K562 (cell line): ENCODE results near the gene NUP210. TPM values are rescaled to one million over a fixed set of nuclear protein-coding genes. Genes with fewer than 3 reads are reported as not detected.

Source experiments
- ATAC-seq: fragments of 200-7000 bp; cut with Tn5 transposase; 3 replicates; pipeline ENCODE4 v1.9.1; 2020; ENCODE audit warnings: moderate library complexity
- BruUV-seq: library from RNA; stranded (reverse); fragments of 400-500 nt; replicated peaks from 2 replicates; lab custom pipeline; 2021; lab: Mats Ljungman, UMichigan
- CTCF ChIA-PET: fragments of 300-600 bp; formaldehyde crosslinking; extraction: SDS; loops from one replicate; lab custom pipeline; 2021; ENCODE audit warnings: low intra/inter-chr PET ratio; lab: Yijun Ruan, JAX
- POLR2A ChIA-PET: fragments of 300-600, 350-650 bp; sonication (Branson Sonifier 250); formaldehyde crosslinking; extraction: SDS; loops from one replicate; lab custom pipeline; 2021; ENCODE audit warnings: antibody characterized with exemption, inconsistent platforms; lab: Yijun Ruan, JAX
- DNase-seq, 4 experiments: peaks; one replicate each; pipeline versions ENCODE4 v3.0.0 to v3.0.0-alpha.2; 2011 to 2018; ENCODE audit warnings: low spot score in 3 of 4, mixed read lengths in 3 of 4; ENCODE audit errors: extremely low read depth in 1 of 4
- FAIRE-seq: peaks from 2 replicates; lab custom pipeline; 2011; peaks lifted over from hg19 to GRCh38; lab: Jason Lieb, UNC
- H2AFZ ChIP-seq: 2 replicates; pipeline ENCODE4 v1.6.0; 2011; ENCODE audit warnings: low read depth, low read length, control low read depth, inconsistent platforms
- H3K27ac ChIP-seq: fragments of 200-600 bp; 3 replicates; pipeline ENCODE4 v1.8.0; 2011; ENCODE audit warnings: low read depth, mild to moderate bottlenecking, control low read depth, inconsistent platforms, low read length, moderate library complexity, mixed read lengths; ENCODE audit errors: extremely low read depth
- H3K27me3 ChIP-seq, 2 experiments: fragments of 300-600 bp in 1 of 2; 2 replicates in 1 of 2; 3 replicates in 1 of 2; pipeline versions ENCODE4 v1.6.0 to v1.8.0; 2011; ENCODE audit warnings: inconsistent platforms in 2 of 2, low read length in 2 of 2, mild to moderate bottlenecking in 1 of 2, mixed read lengths in 1 of 2, moderate library complexity in 1 of 2; ENCODE audit not compliant: control insufficient read depth in 2 of 2, insufficient read depth in 2 of 2
- H3K36me3 ChIP-seq: fragments of 300-600 bp; 3 replicates; pipeline ENCODE4 v1.8.0; 2011; ENCODE audit warnings: mild to moderate bottlenecking, low read length, inconsistent platforms; ENCODE audit not compliant: control insufficient read depth, insufficient read depth
- H3K4me1 ChIP-seq, 2 experiments: fragments of 200-600 bp in 1 of 2; replicated peaks in 1 of 2; 2 replicates in 1 of 2; 3 replicates in 1 of 2; pipeline versions ENCODE4 v1.5.1 to v1.8.0; 2011; ENCODE audit warnings: inconsistent platforms in 2 of 2, low read length in 2 of 2, mild to moderate bottlenecking in 1 of 2, mixed read lengths in 1 of 2, moderate library complexity in 1 of 2; ENCODE audit not compliant: control insufficient read depth in 2 of 2, insufficient read depth in 2 of 2
- H3K4me2 ChIP-seq: 2 replicates; pipeline ENCODE4 v1.6.1; 2011; ENCODE audit warnings: low read length, control low read depth, inconsistent platforms, mixed read lengths; ENCODE audit not compliant: insufficient read depth
- H3K4me3 ChIP-seq: fragments of 200-600 bp; sonication (generic), shearing (Covaris generic); 2 replicates; pipeline ENCODE4 v1.5.1; 2016; ENCODE audit warnings: control low read depth, inconsistent platforms
- H3K79me2 ChIP-seq: fragments of 200-600 bp; 3 replicates; pipeline ENCODE4 v1.8.0; 2011; ENCODE audit warnings: low read length, inconsistent platforms; ENCODE audit not compliant: control insufficient read depth, insufficient read depth
- H3K9ac ChIP-seq, 2 experiments: 2 replicates each; pipeline versions ENCODE4 v1.6.0 to v1.6.1; 2011; ENCODE audit warnings: low read depth in 2 of 2, low read length in 2 of 2, control low read depth in 1 of 2, inconsistent platforms in 1 of 2, mild to moderate bottlenecking in 1 of 2, mixed read lengths in 1 of 2; ENCODE audit not compliant: insufficient read depth in 1 of 2
- H3K9me1 ChIP-seq: one replicate; pipeline ENCODE4 v1.6.0; 2011; ENCODE audit warnings: inconsistent platforms, mild to moderate bottlenecking, low read length, moderate library complexity; ENCODE audit not compliant: control insufficient read depth, insufficient read depth
- H3K9me3 ChIP-seq: replicated peaks from 2 replicates; pipeline ENCODE4 v1.5.1; 2011; ENCODE audit warnings: low read depth, low read length, inconsistent platforms; ENCODE audit not compliant: control insufficient read depth, insufficient read depth
- H4K20me1 ChIP-seq: replicated peaks from 2 replicates; pipeline ENCODE4 v1.6.1; 2011; ENCODE audit warnings: low read length, inconsistent platforms, mixed read lengths; ENCODE audit not compliant: control insufficient read depth, insufficient read depth
- BRF1 ChIP-seq: IDR thresholded peaks from 3 replicates; pipeline ENCODE4 v1.6.1; 2011; ENCODE audit warnings: borderline replicate concordance, mild to moderate bottlenecking; ENCODE audit not compliant: insufficient read length; ENCODE audit errors: extremely low read depth
- CLOCK ChIP-seq: fragments of 250-450 bp; sonication (Bioruptor Pico); IDR thresholded peaks from 2 replicates; pipeline ENCODE4 v1.4.0; 2020; ENCODE audit warnings: mild to moderate bottlenecking, moderate library complexity, borderline replicate concordance
- MTA3 ChIP-seq: fragments of 450-650 bp; formaldehyde crosslinking; IDR thresholded peaks from 2 replicates; pipeline ENCODE4 v1.6.1; 2017; ENCODE audit warnings: mild to moderate bottlenecking, borderline replicate concordance
- NR3C1 ChIP-seq: sonication (generic); formaldehyde crosslinking; IDR thresholded peaks from 2 replicates; pipeline ENCODE4 v1.8.1; 2022; ENCODE audit warnings: missing genetic modification reagents
- SMAD2 ChIP-seq: fragments of 150-350 bp; IDR thresholded peaks from 2 replicates; pipeline ENCODE4 v1.6.1; 2014; ENCODE audit warnings: low read depth, mild to moderate bottlenecking, low read length
- ZNF395 ChIP-seq: fragments of 200-800 bp; sonication (Bioruptor generic); IDR thresholded peaks from 2 replicates; pipeline ENCODE4 v1.6.1; 2017; ENCODE audit warnings: missing genetic modification characterization, missing compliant biosample characterization
- ZNF507 ChIP-seq: conservative IDR thresholded peaks from 2 replicates; pipeline ENCODE4 v1.6.1; 2017; ENCODE audit warnings: missing genetic modification characterization, missing compliant biosample characterization
- WGBS: fragments of 100-300 bp; shearing (Covaris generic); methylation state at CpG from one replicate; pipeline ENCODE4 v1.1.6; 2016; ENCODE audit warnings: low coverage, mixed read lengths; ENCODE audit not compliant: insufficient coverage; ENCODE audit errors: missing lambda C conversion rate; 5-methylcytosine and 5-hydroxymethylcytosine counted together
- in situ Hi-C: fragments of 300-500 bp; cut with MboI; formaldehyde crosslinking; loops from 4 replicates; pipeline ENCODE4 v1.15.0; 2018; ENCODE audit warnings: inconsistent platforms, mixed read lengths
- intact Hi-C: fragments of 100-400 bp; cut with micrococcal nuclease; formaldehyde crosslinking; loops from 2 replicates; pipeline ENCODE4 v1.14.2; 2022
- polyA plus RNA-seq, 8 experiments: library from polyadenylated mRNA; depleted of rRNA in 4 of 8; stranded (reverse) in 5 of 8; unstranded in 3 of 8; fragments of >200 nt; fragmentation: Nextera tagmentation in 2 of 8; fragmentation: Illumina TruSeq in 1 of 8; extraction: Ambion mirVana in 2 of 8; extraction: Trizol in 1 of 8; gene quantifications; 2 replicates each; pipeline versions ENCODE4 v1.2.1 to v1.2.3, GENCODE V29; 2011 to 2014; ENCODE audit warnings: inconsistent platforms in 1 of 8, missing spikeins in 1 of 8
- total RNA-seq, 7 experiments: library from RNA; depleted of rRNA in 6 of 7; stranded (reverse); fragments of >200 nt in 6 of 7; fragmentation: Illumina TruSeq in 2 of 7; extraction: Trizol in 2 of 7; gene quantifications; 2 replicates each; pipeline versions ENCODE4 v1.2.1 to v1.2.3, GENCODE V29; 2011 to 2021; ENCODE audit warnings: low replicate concordance in 1 of 7

Gene NUP210
- total and polyA plus RNA-seq, 9 of the 15 experiments (the other 6 are each of a cell fraction or from before 2014, with no cell fraction given): 1.2 to 138 (median 44.0) TPM

- in situ Hi-C loops (loop anchor here (5.0 kb wide), 1 partner anchor 374 kb away; no protein-coding TSS in a partner anchor), intact Hi-C loops (loop anchor here (2.0 to 5.0 kb wide), 2 partner anchors 259 to 369 kb away; no protein-coding TSS in a partner anchor)
- DNase-seq (peak; percentile 90 to 95 (median 94)), FAIRE-seq (peak; percentile 66), ATAC-seq (peak; percentile 98)
- WGBS: 19% methylated on average over 14 of the region's 14 CpGs
- Histone ChIP-seq H3K79me2 (no peaks in the 10 kb centered on the region), H4K20me1 (no peaks in the 10 kb centered on the region), H3K4me2 (no peak overlapping the region), H3K9me3 (no peaks in the 10 kb centered on the region), H3K4me3 (no peak overlapping the region), H3K36me3 (no peaks in the 10 kb centered on the region), H3K4me1 (peaks cover 4 to 14% of the 10 kb centered on the region in 2 experiments; a peak in 4 of 5 replicates), H3K9me1 (no peaks in the 10 kb centered on the region), H3K27ac (no peak overlapping the region), H2AFZ (peak overlapping the region; percentile 84), H3K27me3 (peaks cover 6 to 25% of the 10 kb centered on the region in 2 experiments; a peak in 3 of 5 replicates), H3K9ac (no peak overlapping the region; a peak in 1 of 4 replicates)
- no TSS peak for BruUV-seq
- ChIA-PET CTCF (interaction anchor here (0.6 to 1.5 kb wide), 4 partner anchors 70 to 569 kb away, joined by 3 read pairs; no protein-coding TSS in a partner anchor), POLR2A (interaction anchor here (0.5 to 1.5 kb wide), 4 partner anchors 19 to 572 kb away, joined by 3 to 4 read pairs (median 3); partner anchors contain the start of gene HDAC11)
- TF ChIP-seq MTA3 (0 out of 2 replicates have a peak, but pooled peaks have one; percentile 16), SMAD2 (no peak), CLOCK (no peak), NR3C1 (CRISPR knock-in tag) (no peak), ZNF507 (tag) (no peak), BRF1 (no peak), ZNF395 (CRISPR knock-in tag) (no peak)
These were observed 41.3 kb upstream of the NUP210 start for GRCh38 chr3:13461169-13462124.
